ENCODE results near the gene VTN. TPM values are rescaled to one million over a fixed set of nuclear protein-coding genes. Genes with fewer than 3 reads are reported as not detected.
A peak's percentile ranks its signal among the peaks of the same experiment; 100 is the strongest.

VTN gene
- total RNA-seq, 6 experiments from 2014 or later = 0.36 to 0.76 (median 0.60) TPM

DNA sequence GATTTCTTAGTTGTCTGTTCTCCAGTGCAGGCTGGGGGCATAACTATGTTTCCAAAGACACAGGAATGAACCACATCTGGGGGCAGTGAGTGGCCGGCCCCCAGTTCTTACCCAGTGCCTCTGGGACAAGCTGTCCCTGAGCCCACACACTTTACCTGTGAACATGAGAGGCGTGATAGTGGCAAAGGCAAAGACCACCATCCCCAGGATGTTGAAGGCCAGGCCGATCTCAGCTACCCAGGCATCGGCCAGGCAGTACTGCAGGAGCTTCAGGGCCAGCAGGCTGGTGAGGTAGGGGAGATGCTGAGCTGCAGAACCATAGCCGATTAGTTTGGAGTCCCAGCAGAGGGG lies 34.3 kb upstream of the VTN start:
- Mint-ChIP-seq H3K9me3 (no peaks in the 10 kb centered on the region), H3K4me1 (ENCODE audit: low read depth) (no peaks in the 10 kb centered on the region; the same call in 1 of the 2 replicates), H3K27ac (no peak overlapping the region), H3K4me3 (peak overlapping the region; percentile 34), H3K27me3 (ENCODE audit: insufficient read depth) (peaks cover 25% of the 10 kb centered on the region), H3K36me3 (ENCODE audit: low read depth) (peaks cover 4% of the 10 kb centered on the region; the same call in 1 of the 2 replicates)
- DNase-seq = no peak
- TF ChIP-seq, protein P1, sequence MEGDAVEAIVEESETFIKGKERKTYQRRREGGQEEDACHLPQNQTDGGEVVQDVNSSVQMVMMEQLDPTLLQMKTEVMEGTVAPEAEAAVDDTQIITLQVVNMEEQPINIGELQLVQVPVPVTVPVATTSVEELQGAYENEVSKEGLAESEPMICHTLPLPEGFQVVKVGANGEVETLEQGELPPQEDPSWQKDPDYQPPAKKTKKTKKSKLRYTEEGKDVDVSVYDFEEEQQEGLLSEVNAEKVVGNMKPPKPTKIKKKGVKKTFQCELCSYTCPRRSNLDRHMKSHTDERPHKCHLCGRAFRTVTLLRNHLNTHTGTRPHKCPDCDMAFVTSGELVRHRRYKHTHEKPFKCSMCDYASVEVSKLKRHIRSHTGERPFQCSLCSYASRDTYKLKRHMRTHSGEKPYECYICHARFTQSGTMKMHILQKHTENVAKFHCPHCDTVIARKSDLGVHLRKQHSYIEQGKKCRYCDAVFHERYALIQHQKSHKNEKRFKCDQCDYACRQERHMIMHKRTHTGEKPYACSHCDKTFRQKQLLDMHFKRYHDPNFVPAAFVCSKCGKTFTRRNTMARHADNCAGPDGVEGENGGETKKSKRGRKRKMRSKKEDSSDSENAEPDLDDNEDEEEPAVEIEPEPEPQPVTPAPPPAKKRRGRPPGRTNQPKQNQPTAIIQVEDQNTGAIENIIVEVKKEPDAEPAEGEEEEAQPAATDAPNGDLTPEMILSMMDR (IDR thresholded peaks at IDR 0.05) = no peak

DNA sequence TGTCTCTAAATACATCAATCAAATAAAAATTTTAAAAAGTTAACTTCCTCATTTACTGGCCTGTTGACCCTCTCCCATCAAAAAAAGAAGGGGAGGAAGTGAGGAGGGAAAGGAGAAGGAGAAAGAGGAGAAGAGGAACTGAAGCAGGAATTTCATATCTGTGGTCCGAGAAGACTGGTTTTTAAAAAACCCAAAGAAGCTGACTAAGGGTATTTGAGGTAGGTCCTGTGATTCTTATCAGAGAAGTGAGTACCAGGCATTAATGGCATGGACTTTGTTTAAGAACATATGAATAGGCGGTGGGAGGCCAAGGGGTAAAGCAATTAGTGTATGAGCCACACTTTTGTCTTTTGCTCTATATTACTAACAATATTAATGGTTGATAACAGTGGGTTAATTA lies 33.9 kb upstream of the VTN start:
- peaks cover under 1% of the 10 kb centered on the region; the same call in 1 of the 2 replicates for H3K4me1 Mint-ChIP-seq (ENCODE audit: low read depth)
- no peak for DNase-seq
- H3K27me3 Mint-ChIP-seq (ENCODE audit: insufficient read depth) = peaks cover 25% of the 10 kb centered on the region
- H3K4me3 Mint-ChIP-seq = no peak overlapping the region
- H3K9me3 Mint-ChIP-seq = no peaks in the 10 kb centered on the region
- H3K27ac Mint-ChIP-seq = no peak overlapping the region
- H3K36me3 Mint-ChIP-seq (ENCODE audit: low read depth) = peaks cover 4% of the 10 kb centered on the region; the same call in 1 of the 2 replicates
- TF ChIP-seq, protein P1 (IDR thresholded peaks at IDR 0.05) = no peak

DNA sequence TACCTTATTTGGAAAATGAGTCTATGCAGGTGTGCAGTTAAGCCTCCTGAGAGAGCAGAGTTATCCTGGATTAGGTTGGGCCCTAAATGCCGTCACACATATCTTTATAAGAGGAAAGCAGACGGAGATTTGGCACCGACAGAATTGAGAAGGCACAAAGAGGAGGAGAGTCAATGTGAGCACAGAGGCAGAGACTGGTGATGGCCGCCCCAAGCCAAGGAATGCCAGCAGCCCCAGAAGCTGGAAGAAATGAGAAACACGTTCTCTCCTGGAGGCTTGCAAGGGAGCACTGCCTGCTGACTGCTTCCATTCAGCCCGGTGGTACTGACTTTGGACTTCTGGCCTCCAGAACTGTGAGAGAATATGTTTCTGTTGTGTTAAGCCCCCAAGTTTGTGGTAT lies 32.7 kb upstream of the VTN start:
- H3K4me3 Mint-ChIP-seq = no peak overlapping the region
- TF ChIP-seq, protein P1 (IDR thresholded peaks at IDR 0.05) = no peak
- DNase-seq = no peak
- H3K9me3 Mint-ChIP-seq = no peaks in the 10 kb centered on the region
- no peak overlapping the region for H3K27ac Mint-ChIP-seq
- peaks cover 9% of the 10 kb centered on the region; the same call in 1 of the 2 replicates for H3K36me3 Mint-ChIP-seq (ENCODE audit: low read depth)
- H3K4me1 Mint-ChIP-seq (ENCODE audit: low read depth) = peaks cover 12% of the 10 kb centered on the region
- peaks cover 20% of the 10 kb centered on the region for H3K27me3 Mint-ChIP-seq (ENCODE audit: insufficient read depth)

DNA sequence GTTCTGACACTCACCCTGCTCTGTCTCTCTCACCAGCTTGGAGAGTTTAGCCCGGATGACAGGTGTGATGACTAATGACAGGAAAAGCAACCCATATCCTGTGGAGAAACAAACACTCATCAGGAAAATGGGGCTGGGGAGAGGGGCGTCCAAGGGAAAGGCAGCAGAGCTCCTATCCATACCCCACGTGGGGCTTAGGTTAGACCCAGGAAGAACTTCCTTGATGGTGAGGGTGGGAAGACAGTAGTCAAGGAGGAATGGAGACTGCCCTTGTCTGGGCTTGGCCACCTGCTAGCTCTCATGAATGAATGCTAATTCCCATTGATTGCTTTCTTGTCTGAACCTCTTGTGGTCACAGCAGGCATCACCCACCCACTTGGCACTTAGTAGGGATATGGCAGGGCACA lies 32.1 kb upstream of the VTN start:
- Mint-ChIP-seq H3K27ac (no peak overlapping the region), H3K27me3 (ENCODE audit: insufficient read depth) (peaks cover 20% of the 10 kb centered on the region), H3K4me1 (ENCODE audit: low read depth) (peaks cover 12% of the 10 kb centered on the region), H3K9me3 (no peaks in the 10 kb centered on the region), H3K36me3 (ENCODE audit: low read depth) (peaks cover 10% of the 10 kb centered on the region; the same call in 1 of the 2 replicates), H3K4me3 (no peak overlapping the region)
- no peak for DNase-seq
- TF ChIP-seq, protein P1 (IDR thresholded peaks at IDR 0.05) = no peak

DNA sequence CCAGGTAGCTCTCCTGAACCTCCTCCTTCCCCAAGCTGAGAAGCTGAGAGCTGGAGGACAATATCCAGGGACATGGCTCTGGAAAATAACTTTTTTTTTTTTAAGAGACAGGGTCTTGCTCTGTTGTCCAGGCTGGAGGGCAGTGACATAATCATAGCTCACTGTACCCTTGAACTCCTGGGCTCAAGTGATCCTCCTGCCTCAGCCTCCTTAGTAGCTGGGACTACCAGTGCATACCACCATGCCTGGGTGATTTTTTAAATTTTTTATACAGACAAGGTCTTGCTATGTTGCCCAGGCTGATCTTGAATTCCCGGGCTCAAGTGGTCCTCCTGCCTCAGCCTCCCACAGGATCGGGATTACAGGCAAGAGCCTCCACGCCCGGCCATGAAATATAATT lies 29.7 kb upstream of the VTN start:
- Mint-ChIP-seq H3K36me3 (ENCODE audit: low read depth) (peaks cover 10% of the 10 kb centered on the region; the same call in 1 of the 2 replicates), H3K27me3 (ENCODE audit: insufficient read depth) (peaks cover 13% of the 10 kb centered on the region), H3K4me3 (no peak overlapping the region), H3K27ac (no peak overlapping the region), H3K4me1 (ENCODE audit: low read depth) (peaks cover 20% of the 10 kb centered on the region), H3K9me3 (no peaks in the 10 kb centered on the region)
- TF ChIP-seq, protein P1 (IDR thresholded peaks at IDR 0.05) = no peak
- no peak for DNase-seq

Measured in HFFc6 (cell line).